ENCODE data around the gene TMEM18. TPM values are rescaled to one million over a fixed set of nuclear protein-coding genes. Genes with fewer than 3 reads are reported as not detected.

The TMEM18 gene
- total and polyA plus RNA-seq, 2 of the 4 experiments (the other 2 are of a cell fraction): 15.2 to 30.2 TPM

- TF ChIP-seq MAZ (IDR thresholded peaks at IDR 0.05; ENCODE audit: borderline replicate concordance, low read depth, low read length): no peak
- no peak for TF ChIP-seq BHLHE40 (IDR thresholded peaks at IDR 0.05; ENCODE audit: low read depth, low read length)
- no peak for TF ChIP-seq RAD21 (IDR thresholded peaks at IDR 0.05; ENCODE audit: low read length)
Measured at GRCh38 chr2:629961-630360, 47.2 kb downstream of the TMEM18 start (continued).

DNA sequence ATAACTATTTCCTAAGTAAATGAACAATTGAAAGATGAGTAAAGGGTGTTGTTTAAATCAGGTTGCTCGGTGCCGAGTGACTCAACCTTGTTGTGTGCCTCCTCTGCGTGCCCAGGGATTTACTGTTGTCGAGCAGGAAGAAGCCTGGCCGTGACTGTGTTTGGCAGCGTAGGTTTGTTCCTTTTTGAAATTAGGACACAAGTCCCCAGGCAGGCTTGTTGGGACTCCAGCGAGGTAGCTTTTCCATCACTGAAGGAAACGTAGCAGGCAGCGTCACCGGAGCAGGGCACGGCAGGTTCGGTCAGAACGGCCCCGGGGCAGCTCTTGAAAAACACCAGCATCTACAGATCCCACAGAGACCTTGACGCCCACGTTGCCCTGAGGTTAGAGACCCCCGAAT is 48.6 kb downstream of the TMEM18 start:
- no peak overlapping the region for H2BK20ac ChIP-seq (ENCODE audit: low read depth, low read length)
- no peak overlapping the region for H2AFZ ChIP-seq (replicated peaks; ENCODE audit: low read length, poor library complexity)
- DNase-seq (no peak), ATAC-seq (ENCODE audit: low read depth) (no peak)
- in situ Hi-C loops (cut with MboI; ENCODE audit: low sequenced_read_pairs): no loop called here
- H4K5ac ChIP-seq (ENCODE audit: low read depth, low read length): no peak overlapping the region
- H4K8ac ChIP-seq (ENCODE audit: low read depth in 2 of 2, low read length in 2 of 2): no peak overlapping the region
- no peak overlapping the region for H2AK5ac ChIP-seq (ENCODE audit: low read depth, low read length)
- H3K56ac ChIP-seq (ENCODE audit: extremely low read depth, insufficient read depth, low read length): no peak overlapping the region
- H2BK120ac ChIP-seq (ENCODE audit: low read depth, low read length): no peak overlapping the region
- no peaks in the 10 kb centered on the region for H4K20me1 ChIP-seq (ENCODE audit: insufficient read depth, low read length)
- H3K9me1 ChIP-seq (ENCODE audit: insufficient read depth, low read length): no peaks in the 10 kb centered on the region
- H3K27me3 ChIP-seq (ENCODE audit: control insufficient read depth, insufficient read depth, low read length): no peaks in the 10 kb centered on the region
- H3K36me3 ChIP-seq (ENCODE audit: control insufficient read depth, insufficient read depth, low read length): no peaks in the 10 kb centered on the region
- intact Hi-C loops (cut with micrococcal nuclease): no loop called here
- ChIA-PET POLR2A (ENCODE audit: unreplicated experiment) (no interaction called here), CTCF (no interaction called here)
- H3K27ac ChIP-seq (ENCODE audit: insufficient read depth, low read length): no peak overlapping the region
- peaks cover 2% of the 10 kb centered on the region; the same call in 1 of the 2 replicates for H3K9me3 ChIP-seq (ENCODE audit: control insufficient read depth, insufficient read depth, low read length)
- dilution Hi-C loops (cut with HindIII; ENCODE audit: low sequenced_read_pairs, unreplicated experiment): no loop called here
- no peaks in the 10 kb centered on the region for H3K79me1 ChIP-seq (ENCODE audit: low read depth in 1 of 2, low read length in 2 of 2)
- no peak overlapping the region for H3K14ac ChIP-seq (replicated peaks; ENCODE audit: low read depth, low read length)
- H3K9ac ChIP-seq (ENCODE audit: low read depth, low read length): no peak overlapping the region
- H3K18ac ChIP-seq (ENCODE audit: low read depth, low read length): no peak overlapping the region
- no peak overlapping the region for H4K91ac ChIP-seq (ENCODE audit: insufficient read depth, low read depth, low read length)
- H3K4me1 ChIP-seq (ENCODE audit: control insufficient read depth, insufficient read depth, low read length): no peaks in the 10 kb centered on the region
- H2AK9ac ChIP-seq (replicated peaks; ENCODE audit: low read depth, low read length, poor library complexity): no peak overlapping the region
- H2BK5ac ChIP-seq (ENCODE audit: low read depth, low read length, poor library complexity, severe bottlenecking): no peak overlapping the region
- no peak overlapping the region for H3K23ac ChIP-seq (ENCODE audit: low read depth, low read length)
- no TSS peak for BruUV-seq (replicated peaks)
- H3K4ac ChIP-seq (ENCODE audit: low read depth, low read length): no peak overlapping the region
- H3K4me2 ChIP-seq (ENCODE audit: low read depth, low read length): no peak overlapping the region
- H3K4me3 ChIP-seq (ENCODE audit: insufficient read depth, low read depth, low read length): no peak overlapping the region
- no peak overlapping the region for H2BK15ac ChIP-seq (ENCODE audit: low read depth, low read length)
- no CpG with 5 or more reads among the region's 17 CpGs for WGBS, 2 experiments (ENCODE audit: extremely low coverage in 2 of 2, insufficient read length in 1 of 2)
- TF ChIP-seq, protein P1, sequence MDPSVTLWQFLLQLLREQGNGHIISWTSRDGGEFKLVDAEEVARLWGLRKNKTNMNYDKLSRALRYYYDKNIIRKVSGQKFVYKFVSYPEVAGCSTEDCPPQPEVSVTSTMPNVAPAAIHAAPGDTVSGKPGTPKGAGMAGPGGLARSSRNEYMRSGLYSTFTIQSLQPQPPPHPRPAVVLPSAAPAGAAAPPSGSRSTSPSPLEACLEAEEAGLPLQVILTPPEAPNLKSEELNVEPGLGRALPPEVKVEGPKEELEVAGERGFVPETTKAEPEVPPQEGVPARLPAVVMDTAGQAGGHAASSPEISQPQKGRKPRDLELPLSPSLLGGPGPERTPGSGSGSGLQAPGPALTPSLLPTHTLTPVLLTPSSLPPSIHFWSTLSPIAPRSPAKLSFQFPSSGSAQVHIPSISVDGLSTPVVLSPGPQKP (IDR thresholded peaks at IDR 0.05; ENCODE audit: borderline replicate concordance, low read depth, low read length): no peak
- TF ChIP-seq RAD21 (IDR thresholded peaks at IDR 0.05; ENCODE audit: low read length): no peak
- TF ChIP-seq MXI1 (IDR thresholded peaks at IDR 0.05; ENCODE audit: borderline replicate concordance, low read depth, low read length): no peak
- TF ChIP-seq NFE2L2 (IDR thresholded peaks at IDR 0.05; ENCODE audit: low read depth, low read length): no peak
- no peak for TF ChIP-seq POLR2A (IDR thresholded peaks at IDR 0.05; ENCODE audit: low read depth, low read length)
- TF ChIP-seq CHD1 (IDR thresholded peaks at IDR 0.05; ENCODE audit: low read depth, low read length): no peak
- TF ChIP-seq, protein P2, sequence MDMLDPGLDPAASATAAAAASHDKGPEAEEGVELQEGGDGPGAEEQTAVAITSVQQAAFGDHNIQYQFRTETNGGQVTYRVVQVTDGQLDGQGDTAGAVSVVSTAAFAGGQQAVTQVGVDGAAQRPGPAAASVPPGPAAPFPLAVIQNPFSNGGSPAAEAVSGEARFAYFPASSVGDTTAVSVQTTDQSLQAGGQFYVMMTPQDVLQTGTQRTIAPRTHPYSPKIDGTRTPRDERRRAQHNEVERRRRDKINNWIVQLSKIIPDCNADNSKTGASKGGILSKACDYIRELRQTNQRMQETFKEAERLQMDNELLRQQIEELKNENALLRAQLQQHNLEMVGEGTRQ (IDR thresholded peaks at IDR 0.05; ENCODE audit: low read depth, low read length): no peak
- TF ChIP-seq BHLHE40 (IDR thresholded peaks at IDR 0.05; ENCODE audit: low read depth, low read length): no peak
- no peak for TF ChIP-seq MAFK (IDR thresholded peaks at IDR 0.05; ENCODE audit: low read depth, low read length)
- no peak for TF ChIP-seq CEBPB (IDR thresholded peaks at IDR 0.05; ENCODE audit: low read depth, low read length)
- TF ChIP-seq SMC3 (IDR thresholded peaks at IDR 0.05; ENCODE audit: low read depth, low read length): no peak
- TF ChIP-seq MAZ (IDR thresholded peaks at IDR 0.05; ENCODE audit: borderline replicate concordance, low read depth, low read length): no peak
- TF ChIP-seq RFX5 (IDR thresholded peaks at IDR 0.05; ENCODE audit: low read depth, low read length): no peak
- no peak for TF ChIP-seq CTCF (conservative IDR thresholded peaks at IDR 0.05; ENCODE audit: low read depth, low read length)
- TF ChIP-seq FOS (IDR thresholded peaks at IDR 0.05; ENCODE audit: low read depth, low read length): no peak

Data from IMR-90 (cell line).